ENCODE data around the gene CDC42EP4. TPM values are rescaled to one million over a fixed set of nuclear protein-coding genes. Genes with fewer than 3 reads are reported as not detected.

The CDC42EP4 gene
- total RNA-seq, 2 donors from 2014 or later, result 38.5 to 49.7 TPM

DNA sequence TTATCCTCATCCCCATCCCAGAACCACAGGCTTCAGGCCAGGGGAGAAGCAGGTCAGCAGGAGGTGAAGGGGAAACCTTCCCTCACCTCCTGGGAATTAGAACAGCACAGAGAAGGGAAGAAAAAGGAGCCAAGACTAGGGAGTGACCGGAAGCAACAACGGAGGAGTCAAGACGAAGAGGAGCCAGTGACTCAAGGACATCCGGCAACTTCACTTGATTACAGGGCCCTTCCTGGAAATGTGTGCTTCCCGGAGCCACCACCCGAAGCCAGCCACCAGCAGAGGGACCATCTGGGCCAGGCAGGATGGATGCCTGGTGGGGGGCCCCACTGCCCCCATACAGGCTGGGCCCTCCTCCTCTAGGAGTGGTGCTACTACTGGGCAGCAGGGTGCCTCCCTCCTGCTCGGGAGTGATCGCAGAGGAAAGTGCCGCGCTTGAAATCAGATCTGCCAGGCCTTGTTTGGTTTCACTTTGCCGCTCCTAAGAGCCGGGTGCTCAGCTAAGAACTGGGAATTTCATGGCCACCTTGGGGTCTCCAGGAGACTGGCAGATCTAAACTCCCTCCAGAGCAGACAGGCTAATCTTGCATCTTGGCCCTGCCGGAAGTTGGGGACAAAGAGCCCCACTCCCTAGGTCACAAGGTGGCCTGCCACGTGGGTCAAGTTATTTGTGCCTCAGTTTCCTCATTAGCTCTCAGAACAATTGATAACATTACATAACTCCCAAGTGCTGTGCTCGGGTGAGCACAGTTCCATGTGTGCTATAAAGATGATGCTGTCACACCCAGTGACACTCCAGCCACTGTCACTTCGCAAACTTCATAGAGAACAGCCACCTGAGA, 6.6 kb downstream of the CDC42EP4 start:
- H3K4me1 ChIP-seq (ENCODE audit: control insufficient read depth, insufficient read depth, low read length), result peaks cover 34% of the 10 kb centered on the region
- H3K9me3 ChIP-seq (ENCODE audit: control insufficient read depth, low read length), result no peaks in the 10 kb centered on the region
- peak; percentile 69 for TF ChIP-seq CTCF (conservative IDR thresholded peaks at IDR 0.05)
- H3K4me3 Mint-ChIP-seq, result peak overlapping the region; percentile 21
- no peak overlapping the region for H3K9ac ChIP-seq (ENCODE audit: extremely low read depth, low read length, poor library complexity, severe bottlenecking)
- peaks cover 27% of the 10 kb centered on the region for H3K36me3 ChIP-seq (ENCODE audit: control insufficient read depth, insufficient read depth, low read length)
- H3K27ac ChIP-seq (ENCODE audit: low read depth, low read length), result no peak overlapping the region
- no peaks in the 10 kb centered on the region for H3K27me3 Mint-ChIP-seq (ENCODE audit: insufficient read depth)
- peaks cover 25% of the 10 kb centered on the region for H3K36me3 Mint-ChIP-seq (ENCODE audit: low read depth)
- peak; percentile 93 for DNase-seq
- H3K9me3 Mint-ChIP-seq, result no peaks in the 10 kb centered on the region
- peak overlapping the region; percentile 36 for H3K4me3 ChIP-seq (ENCODE audit: low read length)
- H3K27me3 ChIP-seq (ENCODE audit: control insufficient read depth, insufficient read depth, low read length, poor library complexity, severe bottlenecking), result no peaks in the 10 kb centered on the region
- 48 to 60% methylated on average over 11 to 16 of the region's 16 CpGs for WGBS, 2 experiments (ENCODE audit: insufficient coverage in 1 of 2, insufficient read length in 1 of 2)
- H3K27ac Mint-ChIP-seq, result peak overlapping the region; percentile 77
- H3K4me1 Mint-ChIP-seq, result peaks cover 37% of the 10 kb centered on the region

GRCh38 chr17:73304438-73304837, 7.4 kb downstream of the CDC42EP4 start:
- Mint-ChIP-seq H3K27ac (peak overlapping the region; percentile 78), H3K36me3 (ENCODE audit: low read depth) (peaks cover 31% of the 10 kb centered on the region), H3K4me1 (peaks cover 37% of the 10 kb centered on the region), H3K27me3 (ENCODE audit: insufficient read depth) (no peaks in the 10 kb centered on the region), H3K4me3 (no peak overlapping the region), H3K9me3 (no peaks in the 10 kb centered on the region)
- Histone ChIP-seq H3K4me3 (ENCODE audit: low read length) (peak overlapping the region; percentile 45), H3K27ac (ENCODE audit: low read depth, low read length) (no peak overlapping the region), H3K4me1 (ENCODE audit: control insufficient read depth, insufficient read depth, low read length) (peaks cover 34% of the 10 kb centered on the region), H3K9me3 (ENCODE audit: control insufficient read depth, low read length) (no peaks in the 10 kb centered on the region), H3K36me3 (ENCODE audit: control insufficient read depth, insufficient read depth, low read length) (peaks cover 35% of the 10 kb centered on the region), H3K9ac (ENCODE audit: extremely low read depth, low read length, poor library complexity, severe bottlenecking) (no peak overlapping the region), H3K27me3 (ENCODE audit: control insufficient read depth, insufficient read depth, low read length, poor library complexity, severe bottlenecking) (no peaks in the 10 kb centered on the region)
- no peak for TF ChIP-seq CTCF (conservative IDR thresholded peaks at IDR 0.05)
- 61 to 78% methylated on average over 3 to 8 of the region's 8 CpGs for WGBS, 2 experiments (ENCODE audit: insufficient coverage in 1 of 2, insufficient read length in 1 of 2)
- DNase-seq, result no peak

DNA sequence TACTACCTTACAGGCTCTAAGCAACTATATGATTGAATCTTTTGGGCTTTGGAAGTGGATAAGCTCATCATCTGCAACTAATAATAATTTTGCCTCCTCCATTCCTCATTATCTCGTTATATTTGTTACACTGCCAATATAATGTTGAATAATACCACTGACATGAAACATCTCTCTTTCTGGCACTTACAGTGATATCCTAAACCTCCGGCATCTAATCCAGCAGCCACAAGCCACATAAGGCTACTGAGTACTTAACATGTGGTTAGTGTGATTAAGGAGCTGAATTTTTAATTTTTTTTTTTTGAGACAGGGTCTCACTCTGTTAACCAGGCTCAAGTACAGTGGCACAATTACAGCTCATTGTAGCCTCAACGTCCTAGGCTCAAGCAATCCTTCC, 9.6 kb downstream of the CDC42EP4 start:
- WGBS, 2 experiments (ENCODE audit: insufficient coverage in 1 of 2, insufficient read length in 1 of 2), result 92 to 93% methylated on average over 3 of the region's 3 CpGs
- Histone ChIP-seq H3K27ac (ENCODE audit: low read depth, low read length) (no peak overlapping the region), H3K4me1 (ENCODE audit: control insufficient read depth, insufficient read depth, low read length) (peaks cover 29% of the 10 kb centered on the region), H3K4me3 (ENCODE audit: low read length) (no peak overlapping the region), H3K27me3 (ENCODE audit: control insufficient read depth, insufficient read depth, low read length, poor library complexity, severe bottlenecking) (no peaks in the 10 kb centered on the region), H3K9me3 (ENCODE audit: control insufficient read depth, low read length) (no peaks in the 10 kb centered on the region), H3K9ac (ENCODE audit: extremely low read depth, low read length, poor library complexity, severe bottlenecking) (no peak overlapping the region), H3K36me3 (ENCODE audit: control insufficient read depth, insufficient read depth, low read length) (peaks cover 29% of the 10 kb centered on the region)
- peaks cover 31% of the 10 kb centered on the region for H3K36me3 Mint-ChIP-seq (ENCODE audit: low read depth)
- peaks cover 39% of the 10 kb centered on the region for H3K4me1 Mint-ChIP-seq
- no peak for DNase-seq
- no peak for TF ChIP-seq CTCF (conservative IDR thresholded peaks at IDR 0.05)
- no peak overlapping the region for H3K27ac Mint-ChIP-seq
- no peaks in the 10 kb centered on the region for H3K27me3 Mint-ChIP-seq (ENCODE audit: insufficient read depth)
- H3K9me3 Mint-ChIP-seq, result no peaks in the 10 kb centered on the region
- H3K4me3 Mint-ChIP-seq, result no peak overlapping the region
